T1000 (cell line): Measurements from ENCODE around the gene AQR.

ENCODE experiments used
- DNase-seq: peaks from one replicate; lab custom pipeline; 2025; ENCODE audit warnings: mixed read lengths; lab: John Stamatoyannopoulos, UW

Gene AQR

DNA sequence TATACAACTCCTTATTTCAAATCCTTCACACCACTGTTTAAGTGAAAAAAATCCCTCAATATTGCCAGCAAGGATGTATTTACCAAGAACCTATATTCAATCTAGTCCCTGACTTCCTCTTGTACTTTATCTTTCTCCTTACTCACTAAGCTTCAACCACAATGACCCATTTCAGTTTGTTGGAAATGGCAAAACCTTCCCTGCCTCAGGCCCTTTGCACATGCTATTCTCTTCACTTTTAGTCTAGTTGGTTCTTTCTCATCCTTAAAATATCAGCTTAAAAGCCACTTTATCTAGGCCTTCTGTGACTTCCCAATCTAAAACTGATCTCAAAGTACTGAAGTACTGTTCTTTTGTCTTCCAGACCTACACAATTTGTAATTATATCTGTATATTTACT is 92.9 kb downstream of the AQR start:
- no peak for DNase-seq

- DNase-seq = no peak
Measured at GRCh38 chr15:34869110-34869509, 100.4 kb downstream of the AQR start.

DNA sequence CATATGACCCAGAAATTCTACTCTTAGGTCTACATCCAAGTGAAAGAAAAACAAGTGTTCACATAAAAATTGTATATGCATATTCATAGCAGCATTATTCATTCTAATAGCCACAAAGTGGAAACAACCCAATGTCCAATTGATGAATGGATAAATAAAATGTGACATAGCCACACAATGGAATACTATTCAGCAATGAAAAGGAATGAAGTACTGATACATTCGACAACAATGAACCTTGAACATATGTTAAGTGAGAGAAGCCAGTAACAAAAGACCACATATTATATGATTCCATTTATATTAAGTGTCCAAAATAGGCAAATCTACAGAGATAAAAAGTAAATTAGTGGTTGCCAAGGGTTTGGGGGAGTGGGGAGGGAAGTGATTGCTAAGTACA is 104.0 kb downstream of the AQR start:
- no peak for DNase-seq

- no peak for DNase-seq
Measured at GRCh38 chr15:34861214-34861613, 108.3 kb downstream of the AQR start.

GRCh38 chr15:34855893-34856292 is 113.6 kb downstream of the AQR start:
- DNase-seq = peak; percentile 20

DNA sequence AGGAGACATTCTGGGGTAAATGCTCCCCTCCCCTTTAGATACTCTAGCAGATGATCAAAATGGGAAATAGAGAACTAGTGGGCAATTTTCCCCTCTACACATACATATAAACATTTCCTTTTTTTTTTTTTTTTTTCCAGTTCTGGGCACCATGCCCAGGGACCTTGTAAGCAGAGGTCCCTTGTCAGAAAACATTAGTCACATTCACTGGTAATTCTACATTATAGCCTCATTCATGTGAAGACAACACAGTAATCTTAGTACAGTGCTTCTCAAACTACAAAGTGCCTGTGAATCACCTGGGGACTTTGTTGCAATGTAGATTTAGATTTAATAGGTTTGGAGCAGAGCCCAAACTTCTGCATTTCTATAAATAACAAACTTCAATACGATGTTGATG is 114.1 kb downstream of the AQR start:
- peak; percentile 20 for DNase-seq

DNA sequence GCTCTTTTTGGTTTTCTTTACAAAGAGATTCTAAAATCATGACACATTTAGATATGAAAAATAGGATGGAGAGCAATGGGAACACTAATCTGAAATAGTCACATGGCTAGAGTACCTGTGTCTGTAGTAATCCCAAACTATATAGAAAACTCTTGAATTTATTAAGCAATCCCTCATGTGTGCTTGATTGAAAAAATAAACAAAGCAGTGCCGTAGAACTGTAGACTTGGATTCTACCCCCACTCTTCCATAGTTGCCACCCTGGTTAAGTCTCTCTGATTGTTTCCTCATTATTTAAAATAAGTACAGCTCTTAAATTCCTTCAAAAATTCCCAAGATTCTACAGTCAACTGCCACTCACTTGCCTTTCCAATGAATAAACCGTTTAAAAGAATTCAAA is 115.3 kb downstream of the AQR start:
- DNase-seq = no peak

- no peak for DNase-seq
Measured at GRCh38 chr15:34853001-34853758, 116.4 kb downstream of the AQR start.

DNA sequence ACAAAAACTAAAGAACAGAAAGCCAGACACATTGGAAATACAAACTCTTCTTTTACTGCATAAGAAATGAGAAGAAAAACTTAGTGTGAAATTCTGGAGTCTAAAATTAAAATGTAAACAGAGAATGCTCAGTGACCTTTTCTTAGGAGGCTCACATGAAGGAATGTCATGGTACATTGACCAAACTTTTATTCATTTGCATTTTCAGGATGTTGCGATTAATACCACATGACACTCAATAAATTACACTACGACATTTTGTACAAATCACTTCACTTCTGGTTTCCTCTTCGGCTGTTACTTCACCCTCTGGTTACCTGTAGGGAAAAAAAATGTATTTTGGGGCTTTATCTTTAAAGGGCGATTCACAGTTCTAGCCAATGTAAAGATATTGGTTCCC is 117.8 kb downstream of the AQR start:
- DNase-seq = no peak

- DNase-seq = no peak
Measured at GRCh38 chr15:34851007-34851406, 118.5 kb downstream of the AQR start.

DNA sequence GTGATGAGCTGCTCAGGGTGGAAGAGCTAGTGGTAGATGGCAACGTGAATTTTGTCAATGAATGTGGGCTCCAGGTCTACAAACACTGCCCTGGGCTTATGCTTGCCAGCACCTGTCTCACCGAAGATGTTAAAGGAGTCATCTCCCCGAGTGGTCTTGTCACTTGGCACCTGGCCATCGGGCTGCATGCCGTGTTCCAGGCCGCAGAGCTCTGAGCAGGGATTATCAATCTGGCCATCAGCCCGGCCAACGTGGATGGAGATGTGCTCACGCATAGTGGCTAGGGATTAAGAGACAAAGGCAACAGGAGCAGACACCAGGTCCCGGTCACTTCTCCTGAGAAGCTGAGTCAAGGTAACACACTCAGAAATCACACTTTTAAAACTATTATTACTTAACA is 119.4 kb downstream of the AQR start:
- no peak for DNase-seq

- no peak for DNase-seq
Measured at GRCh38 chr15:34849364-34849959, 120.1 kb downstream of the AQR start.

- no peak for DNase-seq
Measured at GRCh38 chr15:34847598-34847997, 121.9 kb downstream of the AQR start.

- no peak for DNase-seq
Measured at GRCh38 chr15:34841262-34841725, 128.2 kb downstream of the AQR start.

DNA sequence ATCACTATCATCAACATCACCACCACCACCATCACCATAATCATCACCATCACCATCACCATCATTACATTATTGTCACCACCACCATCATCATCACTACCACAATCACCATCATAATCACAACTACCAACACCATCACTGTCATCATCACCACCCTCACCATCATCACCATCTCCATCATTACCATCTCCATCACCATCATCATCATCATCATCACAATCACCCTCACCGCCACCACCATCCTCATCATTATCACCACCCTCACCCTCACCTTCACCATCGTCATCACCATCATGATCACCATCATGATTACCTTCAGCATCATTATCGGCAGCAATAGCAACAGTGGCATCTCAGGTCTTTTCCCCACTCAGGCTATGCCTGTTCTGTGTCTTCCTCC is 131.3 kb downstream of the AQR start:
- no peak for DNase-seq

DNA sequence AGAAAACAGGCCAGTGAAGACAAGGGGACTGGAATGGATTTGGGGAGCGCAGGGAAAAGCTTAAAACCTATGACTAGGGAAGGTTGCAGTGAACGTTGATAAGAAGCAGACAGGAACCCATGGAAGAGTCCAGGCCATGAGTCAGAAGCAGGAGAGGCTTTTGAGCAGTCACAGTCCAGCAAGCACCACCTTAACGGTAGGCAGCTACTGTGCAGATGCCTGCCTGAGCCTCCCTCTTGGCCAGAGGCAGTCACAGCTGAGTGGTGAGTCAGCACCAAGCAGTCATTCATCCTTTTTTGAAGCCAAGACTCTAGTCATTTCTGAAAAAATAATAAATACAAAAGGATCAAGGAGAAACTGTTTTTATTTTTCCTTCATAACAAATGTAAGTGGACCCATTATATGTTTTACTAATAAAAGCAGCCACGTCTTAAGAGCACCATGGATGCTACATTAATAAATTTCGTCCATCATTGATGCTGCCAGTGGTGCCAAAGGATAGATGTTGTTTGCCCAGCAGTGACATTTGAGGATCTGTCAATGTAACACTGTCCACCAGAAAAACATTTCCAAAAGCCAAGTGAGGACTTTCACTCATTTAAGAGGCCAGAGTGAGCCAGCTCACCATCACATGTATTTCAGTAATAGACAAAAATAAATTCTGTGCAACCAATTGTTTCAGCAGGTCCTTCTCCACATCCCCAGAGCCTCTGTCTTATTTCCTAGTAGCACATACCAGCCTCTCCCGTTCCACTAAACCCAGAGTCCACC is 132.1 kb downstream of the AQR start:
- peak; percentile 45 for DNase-seq

DNA sequence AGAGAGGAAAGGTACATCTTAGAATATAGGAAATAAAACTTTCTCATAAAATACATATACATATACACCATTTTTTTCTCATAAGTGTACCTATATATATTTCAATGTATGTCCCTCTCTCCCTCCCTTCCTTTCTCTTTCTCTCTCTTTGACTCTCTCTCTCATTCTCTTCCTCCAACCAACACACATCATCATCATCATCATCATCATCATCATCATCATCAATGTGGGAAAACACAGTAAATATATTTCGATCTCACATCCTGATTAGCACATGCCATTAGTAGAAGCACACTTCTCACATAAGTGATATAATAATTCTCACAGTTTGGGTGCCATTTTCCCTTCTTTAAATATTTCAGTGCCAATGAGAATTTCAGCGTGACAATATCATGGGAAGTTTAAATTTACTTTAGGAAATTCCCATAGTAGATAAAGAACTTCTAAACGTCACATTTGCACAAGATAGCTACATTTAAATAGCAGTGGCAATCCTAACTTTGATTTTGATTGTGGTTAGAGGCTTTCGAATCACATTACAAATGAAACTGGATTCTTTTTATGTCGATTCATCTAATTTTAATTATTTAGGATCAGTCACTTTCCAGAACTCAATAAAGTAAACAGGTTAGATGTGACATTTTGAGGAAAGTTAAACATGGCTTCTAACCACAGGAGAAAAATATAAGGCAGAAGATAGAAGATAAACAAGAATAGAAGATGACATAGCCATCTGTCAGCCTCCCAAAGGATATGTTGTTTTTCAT is 141.2 kb downstream of the AQR start:
- DNase-seq = no peak

DNA sequence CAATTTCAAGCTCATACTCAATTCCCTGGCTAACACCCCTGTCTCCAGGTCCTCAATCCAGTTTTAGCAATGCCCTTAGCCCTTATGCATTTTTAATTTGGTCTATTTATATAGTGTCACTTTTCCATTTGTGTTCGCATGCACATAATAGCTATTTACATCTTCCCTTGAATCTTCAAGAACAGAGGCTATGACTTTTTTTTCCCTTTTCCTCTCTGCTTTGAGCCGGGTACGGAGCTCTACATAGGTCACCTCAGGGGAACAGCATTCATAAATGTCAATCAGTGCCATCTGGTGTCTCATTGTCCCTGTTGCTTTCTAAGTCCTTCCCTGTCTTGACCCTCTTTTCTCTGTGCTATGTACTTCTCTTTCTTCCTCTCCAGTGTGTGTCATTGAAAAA is 147.7 kb downstream of the AQR start:
- no peak for DNase-seq

DNA sequence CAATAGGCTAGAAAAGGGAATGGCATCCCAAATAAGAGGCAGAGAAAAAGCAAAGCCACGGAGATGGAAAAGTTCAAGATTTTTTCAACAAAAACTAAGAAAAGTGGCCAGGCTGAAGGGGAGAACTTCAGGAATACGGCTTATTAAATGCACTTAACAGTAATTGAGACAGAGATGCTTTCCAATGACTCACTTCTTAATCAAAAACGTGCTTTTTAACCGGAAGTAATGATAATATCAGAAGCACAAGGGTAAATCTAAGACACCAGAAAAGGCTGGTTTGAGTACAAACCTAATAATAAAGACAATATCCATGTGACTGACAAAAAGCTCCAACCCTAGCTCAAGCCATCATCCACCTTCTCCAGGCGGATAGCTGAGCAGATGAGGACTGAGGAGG is 149.4 kb downstream of the AQR start:
- DNase-seq = no peak

DNA sequence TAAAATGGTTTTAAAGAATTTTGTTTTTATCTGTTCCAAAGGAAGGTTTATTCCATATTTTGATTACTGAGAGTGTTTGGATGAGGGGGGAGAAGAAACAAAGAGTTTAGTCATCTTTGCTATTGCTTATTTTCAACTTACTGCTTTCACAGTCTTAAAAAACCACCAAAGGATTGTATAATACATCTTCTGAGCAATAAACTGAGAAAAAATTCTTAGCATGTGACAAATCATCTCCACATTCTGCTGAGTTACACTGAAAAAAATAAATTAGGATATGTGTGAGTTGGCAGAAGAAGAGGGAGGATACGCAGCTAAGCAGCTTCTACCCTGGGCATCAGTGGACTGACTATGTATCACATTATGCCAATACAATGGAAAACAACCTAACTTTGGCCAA is 151.0 kb downstream of the AQR start:
- no peak for DNase-seq

DNA sequence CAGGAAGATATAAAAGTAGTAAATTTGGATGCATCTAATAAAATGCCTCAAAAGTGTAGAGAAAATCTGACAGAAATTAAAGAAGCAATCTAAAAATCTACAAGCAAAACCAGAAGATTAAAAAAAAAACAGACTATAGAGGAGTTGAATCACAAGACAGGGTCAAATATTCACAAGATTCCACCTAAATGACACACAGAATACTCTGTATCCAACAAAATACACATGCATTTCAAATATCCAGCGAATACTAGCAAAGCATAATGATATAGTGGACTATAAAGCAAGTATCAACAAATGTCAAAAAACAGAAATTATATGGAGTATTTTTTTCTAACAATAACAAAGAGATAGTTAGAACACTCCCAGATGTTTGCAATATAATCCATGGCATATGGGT is 153.7 kb downstream of the AQR start:
- no peak for DNase-seq

GRCh38 chr15:34813446-34814190 is 155.9 kb downstream of the AQR start:
- no peak for DNase-seq
